Aorta (tissue), 5 donors: Measurements from ENCODE around the gene OR10K1. TPM values are rescaled to one million over a fixed set of nuclear protein-coding genes. Genes with fewer than 3 reads are reported as not detected.
"Not testable (repeated sequence)": the region's sequence is repeated elsewhere in the genome, so short reads cannot be mapped to it uniquely, and the experiment has no call there.

Experiments
- ATAC-seq: fragments of 200-7000 bp; cut with Tn5 transposase; one replicate; pipeline ENCODE4 v1.9.1; 2022; ENCODE audit warnings: moderate library complexity; ENCODE audit not compliant: low FRiP score
- DNase-seq, 2 donors: peaks; one replicate each; pipeline ENCODE4 v3.0.0-alpha.2; 2020
- H3K27ac ChIP-seq, 2 donors: one replicate each; pipeline ENCODE4 v1.5.1; 2013; ENCODE audit warnings: low read length in 2 of 2, mild to moderate bottlenecking in 2 of 2, moderate library complexity in 2 of 2, control low read depth in 1 of 2, inconsistent platforms in 1 of 2, low read depth in 1 of 2
- H3K27me3 ChIP-seq, 2 donors: one replicate each; pipeline ENCODE4 v1.6.1; 2013; ENCODE audit warnings: control low read depth in 1 of 2, low read length in 1 of 2, mild to moderate bottlenecking in 1 of 2, moderate library complexity in 1 of 2; ENCODE audit not compliant: insufficient read depth in 2 of 2, control insufficient read depth in 1 of 2
- H3K36me3 ChIP-seq, 2 donors: one replicate each; pipeline ENCODE4 v1.6.1; 2013; ENCODE audit warnings: control low read depth in 1 of 2, low read length in 1 of 2, mild to moderate bottlenecking in 1 of 2; ENCODE audit not compliant: insufficient read depth in 2 of 2, control insufficient read depth in 1 of 2
- H3K4me1 ChIP-seq, 2 donors: one replicate each; pipeline ENCODE4 v1.6.1; 2013; ENCODE audit warnings: low read length in 2 of 2, control low read depth in 1 of 2, mild to moderate bottlenecking in 1 of 2, moderate library complexity in 1 of 2; ENCODE audit not compliant: insufficient read depth in 2 of 2, control insufficient read depth in 1 of 2
- H3K4me3 ChIP-seq, 2 donors: one replicate each; pipeline ENCODE4 v1.5.1; 2013; ENCODE audit warnings: low read length in 2 of 2, control low read depth in 1 of 2, mild to moderate bottlenecking in 1 of 2
- H3K9me3 ChIP-seq: one replicate; pipeline ENCODE4 v1.6.1; 2013; ENCODE audit warnings: mild to moderate bottlenecking, low read length; ENCODE audit not compliant: control insufficient read depth
- WGBS, 2 donors: extraction: QIAGEN DNeasy Blood & Tissue Kit; methylation state at CpG; one replicate each; pipeline ENCODE4 v1.1.7; 2013; 5-methylcytosine and 5-hydroxymethylcytosine counted together
- intact Hi-C, 2 donors: fragments of 100-400 bp; cut with DNase I; formaldehyde crosslinking; loops; one replicate each; pipeline versions ENCODE4 v1.14.2 to v1.15.0; 2022
- long read RNA-seq, 2 donors: library from polyadenylated mRNA; unstranded; transcript quantifications; one replicate each; pipeline ENCODE4 v2.0.0, GENCODE V29; 2020 to 2021
- polyA plus RNA-seq, 2 donors: library from polyadenylated mRNA; stranded (reverse); fragments of 200-250 nt; gene quantifications; one replicate each; pipeline ENCODE4 v1.2.3, GENCODE V29; 2013
- total RNA-seq, 2 donors: library from RNA; stranded (reverse); fragmentation: NEBNext Ultra II Directional; extraction: Animal tissue kit (Norgen Biotek cat#: 25700); gene quantifications; one replicate each; pipeline ENCODE4 v1.2.1, GENCODE V29; 2021
- donor health status: healthy with polysubstance abuse.
- donor health status: Bipolar disorder and iron deficiency.
- donor health status: DM: no; HTN: no; CAD: no.
- donor health status: DM: no; HTN: no; CAD: no.
- donor health status: DM: yes; HTN: yes; CAD: no.

OR10K1 gene, protein sequence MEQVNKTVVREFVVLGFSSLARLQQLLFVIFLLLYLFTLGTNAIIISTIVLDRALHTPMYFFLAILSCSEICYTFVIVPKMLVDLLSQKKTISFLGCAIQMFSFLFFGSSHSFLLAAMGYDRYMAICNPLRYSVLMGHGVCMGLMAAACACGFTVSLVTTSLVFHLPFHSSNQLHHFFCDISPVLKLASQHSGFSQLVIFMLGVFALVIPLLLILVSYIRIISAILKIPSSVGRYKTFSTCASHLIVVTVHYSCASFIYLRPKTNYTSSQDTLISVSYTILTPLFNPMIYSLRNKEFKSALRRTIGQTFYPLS
- under 1 TPM in 1 of 2 donors, not detected in 1; 0.09 TPM for total RNA-seq
- polyA plus RNA-seq = not detected
- long read RNA-seq, donor 1 = 0 reads
- long read RNA-seq, donor 2 = 0 reads

DNA sequence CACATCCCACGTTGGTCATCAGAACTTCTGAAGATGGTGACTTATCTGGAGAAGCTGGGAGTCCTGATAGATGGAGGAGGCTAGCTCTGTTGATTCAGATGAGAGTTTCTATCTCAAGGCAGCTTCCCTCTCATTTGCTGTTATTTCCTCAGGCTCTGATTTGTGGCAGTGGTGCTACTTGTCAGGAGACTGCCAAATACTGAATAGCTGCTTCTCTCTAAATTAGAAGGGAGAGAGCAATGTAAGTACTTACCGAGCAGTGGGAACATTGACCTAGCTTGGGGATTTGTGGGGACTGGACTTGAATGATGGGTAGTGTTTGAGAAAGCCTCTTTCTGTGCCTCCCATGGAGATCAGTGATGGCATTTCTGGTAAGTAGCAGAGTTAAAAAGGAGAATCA, at the start of gene OR10K1:
Gene OR10K1, plus strand, starts transcription at position 301 of the 400 bp plus-strand sequence. CDS start 3,728 bp downstream, outside the sequence.
- Histone ChIP-seq H3K27ac (no peak within 1 kb of the TSS), H3K4me3 (no peak within 1 kb of the TSS), H3K27me3 (no peaks in the 10 kb centered on the region), H3K9me3 (no peaks in the 10 kb centered on the region), H3K4me1 (no peaks in the 10 kb centered on the region), H3K36me3 (no peaks in the 10 kb centered on the region)
- intact Hi-C loops = no loop called here
- no peak for ATAC-seq
- DNase-seq = no peak
- WGBS, 2 donors = 67 to 78% methylated on average over 2 of the region's 2 CpGs

DNA sequence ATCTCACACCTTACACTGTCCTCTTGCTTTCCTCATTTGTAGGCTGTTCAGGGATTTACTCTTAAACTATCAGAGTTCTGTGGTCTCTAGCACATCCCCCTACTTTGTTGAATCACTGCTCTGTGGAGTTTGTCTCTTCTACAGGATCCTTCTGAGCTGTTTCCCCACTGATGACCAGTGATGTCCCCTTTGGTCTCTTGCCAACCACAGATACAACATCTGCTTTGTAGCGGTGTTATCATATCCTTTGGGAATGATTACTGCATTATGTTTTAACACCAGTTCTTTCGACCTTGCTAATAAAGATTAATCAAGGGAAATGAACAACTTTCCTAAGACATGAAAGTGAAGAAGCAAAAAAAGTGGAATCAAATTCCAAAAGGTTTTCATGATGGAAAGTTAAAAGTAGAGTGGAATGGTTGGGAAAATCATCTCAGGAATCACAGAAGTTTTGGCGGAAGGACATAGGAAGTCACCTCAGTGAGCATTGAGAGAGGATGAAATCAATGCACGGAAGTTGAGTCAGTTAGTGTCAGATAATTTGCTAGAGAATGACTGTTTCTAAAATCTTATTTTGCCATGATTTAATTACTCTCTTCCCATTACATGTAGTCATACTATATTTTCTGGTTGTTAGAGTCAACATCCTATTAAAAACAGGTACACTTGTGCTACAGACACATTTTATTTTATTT, 46.8 kb upstream of the OR10K1 start:
- Histone ChIP-seq H3K27ac (no peak overlapping the region), H3K27me3 (peaks cover 0 to 1% of the 10 kb centered on the region in 2 donors), H3K4me1 (no peaks in the 10 kb centered on the region), H3K9me3 (peaks cover 2% of the 10 kb centered on the region), H3K36me3 (no peaks in the 10 kb centered on the region), H3K4me3 (no peak overlapping the region)
- intact Hi-C loops = no loop called here
- 89 to 90% methylated on average over 4 of the region's 4 CpGs for WGBS, 2 donors
- ATAC-seq (no peak), DNase-seq (no peak)

DNA sequence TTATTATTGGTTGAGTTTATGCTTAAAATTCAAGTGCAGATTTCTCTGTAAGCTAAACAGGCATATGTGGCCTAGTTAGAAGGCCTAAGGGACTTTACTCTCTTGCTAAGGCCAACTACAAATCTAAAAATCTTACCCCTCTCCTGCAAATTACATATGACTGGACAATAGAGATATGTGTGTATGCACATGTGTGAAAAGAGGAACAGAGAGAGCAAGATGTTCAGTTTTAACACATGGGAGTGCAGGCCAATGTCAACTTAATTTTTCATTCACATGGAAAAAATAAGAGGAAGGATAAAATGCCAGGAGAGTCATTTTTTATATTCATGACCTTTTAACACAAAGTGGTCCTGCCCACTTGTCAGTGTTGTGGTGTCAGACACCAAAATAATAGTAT, 44.0 kb upstream of the OR10K1 start:
- intact Hi-C loops = no loop called here
- Histone ChIP-seq H3K27ac (no peak overlapping the region), H3K4me1 (no peaks in the 10 kb centered on the region), H3K27me3 (peaks cover 0 to 1% of the 10 kb centered on the region in 2 donors), H3K4me3 (no peak overlapping the region), H3K9me3 (peaks cover 2% of the 10 kb centered on the region), H3K36me3 (no peaks in the 10 kb centered on the region)
- ATAC-seq (no peak), DNase-seq (no peak)

DNA sequence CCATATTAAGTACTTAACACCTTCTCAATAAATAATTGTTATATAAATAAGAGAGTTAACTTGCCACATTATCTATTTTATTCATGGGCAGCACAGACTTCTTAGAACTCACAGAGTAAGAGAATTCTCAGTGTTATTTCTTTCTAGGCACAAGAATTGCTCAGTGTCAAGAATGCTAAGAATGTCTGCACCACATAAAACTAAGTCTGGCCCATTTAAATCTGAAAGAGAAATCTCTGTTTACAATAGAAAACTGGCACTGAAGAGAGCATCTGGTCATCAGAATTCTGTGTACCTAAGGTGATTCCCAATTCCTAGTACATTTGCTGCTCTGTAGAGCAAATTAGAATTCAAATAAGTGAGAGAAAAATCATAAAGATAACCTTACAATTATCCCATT, 39.4 kb upstream of the OR10K1 start:
- no peak for ATAC-seq
- intact Hi-C loops = no loop called here
- H3K27ac ChIP-seq = no peak overlapping the region

DNA sequence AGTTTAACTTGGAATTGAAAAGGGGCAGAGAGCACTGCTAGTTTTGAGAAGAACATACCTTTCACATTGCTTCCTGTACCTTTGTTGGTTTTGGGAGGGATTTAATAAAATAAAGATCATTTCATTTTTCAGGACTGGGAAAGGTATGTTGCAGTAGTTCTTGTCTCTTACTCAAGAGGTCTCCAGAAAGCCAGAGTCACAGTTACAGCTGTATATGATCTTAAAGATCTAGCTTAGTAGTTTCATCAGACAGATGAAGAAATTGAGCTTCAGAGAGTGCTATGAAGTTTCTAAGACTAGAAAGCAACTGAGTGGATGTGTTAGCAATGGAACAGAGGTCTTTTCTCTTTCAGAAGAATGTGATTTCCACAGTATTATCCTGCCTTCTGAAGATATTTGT, 36.6 kb upstream of the OR10K1 start:
- Histone ChIP-seq H3K27ac (no peak overlapping the region), H3K27me3 (no peaks in the 10 kb centered on the region), H3K4me3 (no peak overlapping the region), H3K4me1 (no peaks in the 10 kb centered on the region), H3K9me3 (no peaks in the 10 kb centered on the region), H3K36me3 (no peaks in the 10 kb centered on the region)
- no peak for DNase-seq
- intact Hi-C loops = no loop called here
- no peak for ATAC-seq

More for the DNA sequence above, 39.4 kb upstream of the OR10K1 start:
- Histone ChIP-seq H3K4me1 (no peaks in the 10 kb centered on the region), H3K4me3 (no peak overlapping the region), H3K27me3 (no peaks in the 10 kb centered on the region), H3K9me3 (no peaks in the 10 kb centered on the region), H3K36me3 (no peaks in the 10 kb centered on the region)
- no peak for DNase-seq

DNA sequence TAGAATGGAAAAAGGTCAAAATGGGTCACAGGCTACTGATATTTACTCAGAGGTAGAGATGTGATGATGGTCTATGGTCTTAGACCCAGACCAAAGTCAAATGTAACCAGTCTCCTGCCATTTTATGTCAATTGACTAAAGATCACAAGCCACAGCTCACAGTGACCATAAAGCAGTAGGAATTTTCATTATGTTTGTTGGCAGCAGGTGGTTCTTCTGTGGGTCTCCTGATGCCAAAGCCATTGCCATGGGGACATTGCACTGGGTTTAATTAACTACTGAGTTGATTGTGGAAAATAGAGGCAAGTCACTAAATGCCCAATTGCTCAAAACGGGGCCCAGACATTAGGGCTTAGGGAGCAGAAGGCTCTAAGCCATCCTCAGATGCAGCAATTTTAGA, 35.5 kb upstream of the OR10K1 start, which contains the start of gene OR10K2:
Gene OR10K2, minus strand, starts transcription at position 101 of the 400 bp plus-strand sequence. CDS start 5,371 bp downstream, outside the sequence.
- ATAC-seq (no peak), DNase-seq (no peak)
- Histone ChIP-seq H3K36me3 (no peaks in the 10 kb centered on the region), H3K4me3 (no peak within 1 kb of the TSS), H3K27ac (no peak within 1 kb of the TSS), H3K4me1 (no peaks in the 10 kb centered on the region), H3K27me3 (no peaks in the 10 kb centered on the region), H3K9me3 (no peaks in the 10 kb centered on the region)
- intact Hi-C loops = no loop called here
- WGBS, 2 donors = 91 to 94% methylated on average over 1 of the region's 1 CpG

DNA sequence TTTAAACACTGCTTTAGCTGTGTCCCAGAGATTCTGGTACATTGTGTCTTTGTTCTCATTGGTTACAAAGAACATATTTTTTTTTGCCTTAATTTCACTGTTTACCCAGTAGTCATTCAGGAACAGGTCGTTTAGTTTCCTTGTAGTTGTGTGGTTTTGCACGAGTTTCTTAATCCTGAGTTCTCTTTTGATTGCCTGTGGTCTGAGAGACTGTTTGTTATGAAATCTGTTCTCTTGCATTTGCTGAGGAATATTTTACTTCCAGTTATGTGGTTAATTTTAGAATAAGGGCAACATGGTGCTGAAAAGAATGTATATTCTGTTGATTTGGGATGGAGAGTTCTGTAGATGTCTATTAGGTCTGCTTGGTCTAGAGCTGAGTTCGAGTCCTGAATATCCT, 31.5 kb upstream of the OR10K1 start:
- DNase-seq, H3K27ac ChIP-seq, intact Hi-C loops, H3K4me3 ChIP-seq, H3K27me3 ChIP-seq, H3K4me1 ChIP-seq, H3K9me3 ChIP-seq, ATAC-seq, H3K36me3 ChIP-seq: not testable (repeated sequence)
- 42 to 50% methylated on average over 3 of the region's 3 CpGs for WGBS, 2 donors

DNA sequence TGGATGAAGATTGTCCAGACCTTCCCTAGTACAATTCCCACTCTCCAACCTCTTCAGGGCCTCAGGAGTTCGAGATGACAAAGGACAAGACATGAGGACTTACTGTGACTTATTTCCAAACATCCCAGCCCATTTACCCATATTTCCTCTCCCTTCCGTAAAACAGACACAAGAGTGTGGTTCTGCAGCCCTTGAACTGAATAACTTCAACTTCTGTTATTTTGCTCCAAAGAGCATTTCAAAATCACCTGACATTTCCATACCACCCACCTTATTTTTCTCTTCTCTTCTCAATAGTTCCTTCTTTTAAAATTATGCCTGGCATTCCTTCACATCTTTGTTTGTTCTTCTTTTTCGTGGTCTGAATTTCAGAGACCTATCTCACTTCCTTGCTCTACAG, 26.9 kb upstream of the OR10K1 start:
- Histone ChIP-seq H3K27ac (no peak overlapping the region), H3K36me3 (no peaks in the 10 kb centered on the region), H3K4me3 (no peak overlapping the region), H3K9me3 (peaks cover 1% of the 10 kb centered on the region), H3K27me3 (no peaks in the 10 kb centered on the region), H3K4me1 (no peaks in the 10 kb centered on the region)
- DNase-seq (no peak), ATAC-seq (no peak)
- WGBS, 2 donors = 34 to 42% methylated on average over 3 of the region's 3 CpGs
- intact Hi-C loops = no loop called here

DNA sequence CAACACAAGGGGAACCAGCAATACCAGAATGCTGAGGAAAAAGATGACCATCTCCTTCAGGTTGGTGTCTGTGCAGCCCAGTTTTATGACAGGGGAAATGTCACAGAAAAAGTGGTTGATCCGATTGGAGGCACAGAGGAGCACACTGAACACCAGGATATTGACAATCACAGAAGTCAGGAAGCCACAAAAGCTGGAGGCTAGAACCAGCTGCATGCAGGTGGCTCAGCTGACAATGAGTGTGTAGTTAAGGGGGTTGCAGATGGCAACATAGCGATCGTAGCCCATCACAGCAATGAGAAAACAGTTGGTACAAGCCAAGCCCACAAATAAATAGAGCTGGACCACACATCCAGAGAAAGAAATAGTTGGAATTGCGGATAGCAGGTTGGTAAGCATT, 16.3 kb upstream of the OR10K1 start:
- Histone ChIP-seq H3K27me3 (no peaks in the 10 kb centered on the region), H3K4me3 (no peak overlapping the region), H3K27ac (no peak overlapping the region), H3K4me1 (no peaks in the 10 kb centered on the region), H3K9me3 (no peaks in the 10 kb centered on the region), H3K36me3 (no peaks in the 10 kb centered on the region)
- ATAC-seq (no peak), DNase-seq (no peak)
- 83 to 88% methylated on average over 4 of the region's 4 CpGs for WGBS, 2 donors
- intact Hi-C loops = no loop called here
